Fibroblast of lung (primary cell): Measurements from ENCODE around the gene KIF26B.

Experiments
- CTCF ChIP-seq, 2 donors: IDR thresholded peaks in 1 of 2; conservative IDR thresholded peaks in 1 of 2; 1 replicate in 1 of 2; 2 replicates in 1 of 2; pipeline ENCODE4 v1.5.1; 2011 to 2012; ENCODE audit warnings: low read length in 2 of 2, control low read depth in 1 of 2, inconsistent platforms in 1 of 2, low read depth in 1 of 2, mild to moderate bottlenecking in 1 of 2
- EZH2 ChIP-seq: IDR thresholded peaks from 2 replicates; pipeline ENCODE4 v1.5.1; 2012; ENCODE audit warnings: low read length, control low read depth, mild to moderate bottlenecking; ENCODE audit errors: missing control alignments

GRCh38 chr1:245483247-245483646 is 328.5 kb downstream of the KIF26B start:
- TF ChIP-seq CTCF (conservative IDR thresholded peaks at IDR 0.05 in 1 of 2, IDR thresholded peaks at IDR 0.05 in 1 of 2; ENCODE audit: low read depth in 1 of 2, low read length in 2 of 2) (no peak), EZH2 (no peak)
